ENCODE measurements around the gene USH2A.

DNA sequence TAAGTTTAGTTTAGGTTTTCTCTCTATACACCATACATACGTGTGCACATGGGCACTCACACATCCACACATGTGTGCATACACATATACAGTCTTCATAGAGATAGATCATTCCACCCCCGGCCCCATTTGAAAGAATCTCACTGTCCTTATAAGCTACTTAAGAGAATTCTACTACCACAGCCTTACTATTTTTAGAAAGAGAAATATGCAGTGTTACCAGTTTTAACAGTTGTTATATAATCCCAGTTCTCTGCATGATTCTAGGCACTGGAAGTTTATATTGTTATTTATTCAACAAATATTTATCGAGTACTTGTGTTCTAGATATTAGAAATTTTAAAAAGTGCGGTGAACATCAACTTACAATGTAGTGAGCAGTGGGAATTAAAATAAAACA is 814.6 kb downstream of the USH2A start:
- TF ChIP-seq CTCF (IDR thresholded peaks at IDR 0.05; ENCODE audit: poor library complexity, severe bottlenecking), result no peak
- TF ChIP-seq EZH2 (IDR thresholded peaks at IDR 0.05; ENCODE audit: borderline replicate concordance, insufficient read depth, low read length, poor library complexity, severe bottlenecking), result no peak
- no peak for TF ChIP-seq RAD21 (conservative IDR thresholded peaks at IDR 0.05)
- TF ChIP-seq, protein P1, sequence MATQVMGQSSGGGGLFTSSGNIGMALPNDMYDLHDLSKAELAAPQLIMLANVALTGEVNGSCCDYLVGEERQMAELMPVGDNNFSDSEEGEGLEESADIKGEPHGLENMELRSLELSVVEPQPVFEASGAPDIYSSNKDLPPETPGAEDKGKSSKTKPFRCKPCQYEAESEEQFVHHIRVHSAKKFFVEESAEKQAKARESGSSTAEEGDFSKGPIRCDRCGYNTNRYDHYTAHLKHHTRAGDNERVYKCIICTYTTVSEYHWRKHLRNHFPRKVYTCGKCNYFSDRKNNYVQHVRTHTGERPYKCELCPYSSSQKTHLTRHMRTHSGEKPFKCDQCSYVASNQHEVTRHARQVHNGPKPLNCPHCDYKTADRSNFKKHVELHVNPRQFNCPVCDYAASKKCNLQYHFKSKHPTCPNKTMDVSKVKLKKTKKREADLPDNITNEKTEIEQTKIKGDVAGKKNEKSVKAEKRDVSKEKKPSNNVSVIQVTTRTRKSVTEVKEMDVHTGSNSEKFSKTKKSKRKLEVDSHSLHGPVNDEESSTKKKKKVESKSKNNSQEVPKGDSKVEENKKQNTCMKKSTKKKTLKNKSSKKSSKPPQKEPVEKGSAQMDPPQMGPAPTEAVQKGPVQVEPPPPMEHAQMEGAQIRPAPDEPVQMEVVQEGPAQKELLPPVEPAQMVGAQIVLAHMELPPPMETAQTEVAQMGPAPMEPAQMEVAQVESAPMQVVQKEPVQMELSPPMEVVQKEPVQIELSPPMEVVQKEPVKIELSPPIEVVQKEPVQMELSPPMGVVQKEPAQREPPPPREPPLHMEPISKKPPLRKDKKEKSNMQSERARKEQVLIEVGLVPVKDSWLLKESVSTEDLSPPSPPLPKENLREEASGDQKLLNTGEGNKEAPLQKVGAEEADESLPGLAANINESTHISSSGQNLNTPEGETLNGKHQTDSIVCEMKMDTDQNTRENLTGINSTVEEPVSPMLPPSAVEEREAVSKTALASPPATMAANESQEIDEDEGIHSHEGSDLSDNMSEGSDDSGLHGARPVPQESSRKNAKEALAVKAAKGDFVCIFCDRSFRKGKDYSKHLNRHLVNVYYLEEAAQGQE (IDR thresholded peaks at IDR 0.05; ENCODE audit: borderline replicate concordance), result no peak
- TF ChIP-seq POLR2AphosphoS5 (IDR thresholded peaks at IDR 0.05), result no peak
- TF ChIP-seq TAF1 (IDR thresholded peaks at IDR 0.05; ENCODE audit: low read depth), result no peak
- TF ChIP-seq SMC3 (conservative IDR thresholded peaks at IDR 0.05; ENCODE audit: poor library complexity), result no peak
- TF ChIP-seq MXI1 (conservative IDR thresholded peaks at IDR 0.05; ENCODE audit: poor library complexity, severe bottlenecking), result no peak
